ENCODE data around the gene PIP5K1A.
"Not testable (repeated sequence)": the region's sequence is repeated elsewhere in the genome, so short reads cannot be mapped to it uniquely, and the experiment has no call there.

The PIP5K1A gene

GRCh38 chr1:151193856-151194255 lies 4.5 kb upstream of the PIP5K1A start:
- no peak for DNase-seq

- DNase-seq = not testable (repeated sequence)
Observed at GRCh38 chr1:151194894-151195594, 3.3 kb upstream of the PIP5K1A start.

- peak; percentile 91 for DNase-seq
Observed at GRCh38 chr1:151196292-151196800, 2.0 kb upstream of the PIP5K1A start.

- peak; percentile 16 for DNase-seq
Observed at GRCh38 chr1:151197863-151198253, 494 bp upstream of the PIP5K1A start.

GRCh38 chr1:151199873-151200581 lies 1.7 kb downstream of the PIP5K1A start:
- DNase-seq = peak; percentile 42

GRCh38 chr1:151205381-151205965 lies 7.1 kb downstream of the PIP5K1A start:
- DNase-seq = not testable (repeated sequence)

- no peak for DNase-seq
Observed at GRCh38 chr1:151210830-151211229, 12.5 kb downstream of the PIP5K1A start.

- DNase-seq = no peak
Observed at GRCh38 chr1:151211972-151212705, 13.8 kb downstream of the PIP5K1A start.

- no peak for DNase-seq
Observed at GRCh38 chr1:151213560-151213959, 15.2 kb downstream of the PIP5K1A start.

- no peak for DNase-seq
Observed at GRCh38 chr1:151221616-151222015, 23.3 kb downstream of the PIP5K1A start.

GRCh38 chr1:151222130-151222529 lies 23.8 kb downstream of the PIP5K1A start:
- DNase-seq = no peak

- DNase-seq = no peak
Observed at GRCh38 chr1:151235235-151235634, 36.9 kb downstream of the PIP5K1A start.

GRCh38 chr1:151237678-151238466 lies 39.5 kb downstream of the PIP5K1A start:
- peak; percentile 21 for DNase-seq

GRCh38 chr1:151238467-151238739 lies 40.1 kb downstream of the PIP5K1A start:
- no peak for DNase-seq

- DNase-seq = no peak
Observed at GRCh38 chr1:151242442-151242841, 44.1 kb downstream of the PIP5K1A start.

- no peak for DNase-seq
Observed at GRCh38 chr1:151243683-151244216, 45.4 kb downstream of the PIP5K1A start.

- no peak for DNase-seq
Observed at GRCh38 chr1:151246786-151247185, 48.4 kb downstream of the PIP5K1A start.

GRCh38 chr1:151251656-151252470 lies 53.5 kb downstream of the PIP5K1A start:
- DNase-seq = peak; percentile 88

- DNase-seq = peak; percentile 99
Observed at GRCh38 chr1:151254217-151255213, 56.2 kb downstream of the PIP5K1A start, which contains the start of gene PSMD4. PSMD4 (plus strand) TSS chr1:151254734; CDS start chr1:151254783, 49 bp downstream.

- DNase-seq = no peak
Observed at GRCh38 chr1:151255381-151255780, 57.0 kb downstream of the PIP5K1A start.

Data from RPMI8226 (cell line).